Activated CD8-positive, alpha-beta memory T cell treated with anti-CD3 and anti-CD28 coated beads, Interleukin-2, amount 50 U/mL, for 24 hours (primary cell): ENCODE results near the gene RNASE4.
"Not testable (repeated sequence)": the region's sequence is repeated elsewhere in the genome, so short reads cannot be mapped to it uniquely, and the experiment has no call there.

ENCODE experiments used
- DNase-seq: peaks from one replicate; pipeline ENCODE4 v3.0.0-alpha.2; 2020; ENCODE audit errors: extremely low read depth

RNASE4 gene

DNA sequence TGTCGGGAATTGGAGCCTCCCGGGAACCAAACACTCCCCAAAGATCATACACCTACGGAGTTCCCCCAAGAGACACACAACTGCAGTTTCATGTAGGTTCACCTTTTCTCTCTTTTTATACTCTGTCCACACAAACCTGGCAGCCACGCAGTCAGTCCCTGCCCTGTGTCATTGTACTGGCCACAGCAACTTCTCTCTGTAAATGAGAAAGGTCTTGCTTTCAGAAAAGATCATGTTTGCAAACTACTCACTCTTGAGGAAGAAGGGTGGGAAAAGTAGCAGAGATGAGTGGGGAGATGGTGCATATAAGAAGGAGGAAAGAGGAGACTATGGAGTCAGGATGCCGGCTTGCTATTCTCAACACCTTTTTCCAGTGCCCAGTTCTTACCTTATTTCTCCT lies 14.6 kb downstream of the RNASE4 start:
- DNase-seq, result no peak

DNA sequence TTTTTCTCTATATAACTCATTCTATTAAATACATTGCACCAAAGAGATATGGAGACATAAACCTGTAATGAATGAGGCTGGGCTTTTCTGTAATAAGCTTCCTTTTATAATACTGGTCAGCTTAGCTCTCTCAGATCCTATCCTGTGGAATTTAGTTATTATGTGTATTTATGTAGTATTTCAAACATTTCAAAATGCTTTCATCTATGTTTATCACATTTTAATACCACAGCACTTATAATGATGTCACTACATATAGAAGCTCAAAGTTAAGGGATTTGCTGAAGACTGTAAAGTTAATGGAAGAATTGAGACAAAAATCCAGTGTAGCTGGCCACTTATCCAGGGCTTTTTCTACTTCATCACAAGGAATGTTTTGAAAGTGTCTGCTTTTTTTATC lies 15.6 kb downstream of the RNASE4 start:
- DNase-seq, result no peak

GRCh38 chr14:20700965-20701364 lies 16.6 kb downstream of the RNASE4 start:
- not testable (repeated sequence) for DNase-seq

DNA sequence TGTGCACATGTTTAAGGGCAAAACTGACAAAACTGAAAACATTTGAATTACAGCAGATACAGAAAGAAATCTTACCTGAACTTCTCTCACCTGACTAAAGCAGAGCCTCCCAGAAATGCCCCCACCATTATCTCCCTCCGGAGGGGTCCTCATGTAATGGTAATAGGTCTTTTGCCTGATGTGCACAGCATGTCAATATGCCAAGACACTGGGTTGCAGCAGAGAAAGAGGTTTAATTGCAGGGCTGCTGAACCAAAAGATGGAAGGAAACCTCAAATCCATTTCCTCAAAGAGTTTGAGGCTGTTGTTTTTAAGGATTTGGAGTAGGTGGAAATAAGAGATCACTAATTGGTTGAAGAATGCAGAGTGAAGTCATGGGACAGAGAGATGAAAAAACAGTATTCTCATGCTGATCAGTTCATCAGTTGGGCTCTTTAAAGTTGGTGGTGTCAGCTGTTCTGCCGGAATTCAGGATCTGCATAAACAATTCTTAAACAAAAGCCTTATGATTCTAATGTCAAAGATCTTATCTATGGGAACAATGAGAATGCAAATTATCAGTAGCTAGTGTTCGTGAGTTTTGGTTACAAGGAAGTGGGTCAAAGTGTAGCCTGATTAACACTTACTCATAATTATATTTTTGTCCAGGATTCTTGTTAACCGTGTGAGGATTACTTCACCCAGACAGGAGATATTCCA lies 22.4 kb downstream of the RNASE4 start:
- DNase-seq, result no peak

GRCh38 chr14:20707622-20708021 lies 23.3 kb downstream of the RNASE4 start:
- no peak for DNase-seq

DNA sequence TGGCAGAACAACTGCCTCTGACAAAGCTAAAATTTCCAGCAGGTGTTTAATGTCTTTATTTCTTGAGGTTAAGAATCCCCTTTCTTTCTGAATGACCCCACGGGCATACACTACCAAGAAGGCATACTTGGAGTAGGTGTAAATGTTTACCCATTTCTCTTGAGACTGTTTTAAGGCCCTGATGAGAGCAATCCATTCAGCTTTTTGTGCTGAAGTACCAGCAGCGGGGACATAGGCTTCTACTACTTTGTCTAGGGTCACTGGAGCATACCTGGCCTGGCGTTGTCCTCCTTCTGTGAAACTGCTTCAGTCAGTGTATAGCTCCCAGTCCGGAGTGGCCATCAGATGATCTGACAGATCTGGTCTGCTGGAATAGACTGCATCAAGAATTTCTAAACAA lies 26.9 kb downstream of the RNASE4 start:
- no peak for DNase-seq

DNA sequence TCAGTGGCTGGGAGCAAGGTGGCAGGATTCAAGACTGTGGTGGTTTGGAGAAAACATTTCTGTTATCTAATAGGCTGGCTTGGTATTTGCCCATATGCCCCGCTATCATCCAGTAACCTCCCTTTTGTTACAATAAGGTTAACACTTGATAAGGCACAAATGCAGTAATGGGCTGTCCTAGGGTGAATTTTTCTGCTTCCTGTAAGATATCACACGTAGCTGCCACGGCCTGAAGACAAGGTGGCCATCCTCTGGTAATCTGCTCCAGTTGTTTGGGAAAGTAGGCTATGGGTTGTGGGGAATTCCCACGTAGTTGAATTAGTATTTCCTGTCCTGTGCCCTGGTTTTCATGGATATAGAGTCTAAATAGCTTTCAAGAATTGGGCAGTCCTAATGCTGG lies 27.3 kb downstream of the RNASE4 start:
- no peak for DNase-seq

DNA sequence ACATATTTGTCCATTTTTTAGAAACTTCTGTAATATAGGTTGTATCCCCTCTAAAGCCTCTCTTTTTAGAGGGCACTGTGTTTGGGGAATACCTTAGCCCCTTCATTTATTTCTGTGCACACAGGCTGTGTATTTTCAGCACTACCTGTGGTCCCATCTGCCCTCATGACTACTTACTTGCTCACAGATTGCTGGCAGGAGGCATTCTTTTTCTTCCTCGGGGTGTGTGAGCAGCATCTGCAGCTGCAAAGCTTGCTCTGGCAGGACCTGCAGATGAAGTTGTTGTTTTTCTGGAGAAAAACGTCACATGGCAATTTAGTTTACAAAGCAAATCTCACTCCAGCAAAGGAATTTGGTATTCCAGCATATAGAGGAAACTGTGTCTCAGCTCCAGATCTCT lies 28.5 kb downstream of the RNASE4 start:
- DNase-seq, result no peak

- DNase-seq, result no peak
Measured at GRCh38 chr14:20714593-20715250, 30.4 kb downstream of the RNASE4 start.

DNA sequence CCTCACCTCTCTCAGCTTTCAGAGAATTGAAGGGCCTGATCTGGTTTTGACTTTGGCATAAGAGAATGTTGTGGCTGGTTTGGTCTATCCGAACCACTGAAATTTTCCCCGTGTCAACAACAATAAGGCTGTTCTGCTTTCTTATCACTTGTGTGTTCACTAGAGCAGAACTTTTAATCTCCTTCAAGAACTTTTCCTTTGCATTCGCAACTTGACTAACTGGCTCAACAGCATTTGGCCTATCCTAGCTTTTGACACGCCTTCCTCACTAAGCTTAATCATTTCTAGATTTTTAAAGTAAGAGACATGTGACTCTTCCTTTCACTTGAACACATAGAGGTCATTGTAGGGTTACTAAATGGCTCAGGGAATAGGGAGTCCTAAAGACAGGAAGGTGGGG lies 35.4 kb downstream of the RNASE4 start:
- no peak for DNase-seq

- no peak for DNase-seq
Measured at GRCh38 chr14:20720741-20721140, 36.4 kb downstream of the RNASE4 start.

DNA sequence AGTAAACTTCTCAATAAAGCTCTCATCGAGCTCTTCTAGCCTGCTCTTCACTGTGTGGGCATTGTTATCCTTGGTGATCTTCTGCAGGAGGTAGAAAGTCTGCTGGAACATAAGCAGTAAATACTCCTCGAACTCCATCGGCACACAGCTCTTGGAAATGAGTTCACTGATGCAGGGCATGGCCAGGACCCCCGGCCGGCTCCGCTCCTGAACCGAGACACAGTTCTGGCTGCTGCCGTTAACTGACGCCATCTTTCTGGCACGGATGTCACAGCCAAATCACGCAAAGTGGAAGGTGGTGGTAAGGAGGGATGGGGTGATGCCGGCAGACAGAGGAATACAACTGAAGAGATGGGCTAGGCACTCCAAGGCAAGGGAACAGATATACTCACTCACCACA lies 37.7 kb downstream of the RNASE4 start:
- DNase-seq, result no peak

- no peak for DNase-seq
Measured at GRCh38 chr14:20723488-20723887, 39.1 kb downstream of the RNASE4 start.

DNA sequence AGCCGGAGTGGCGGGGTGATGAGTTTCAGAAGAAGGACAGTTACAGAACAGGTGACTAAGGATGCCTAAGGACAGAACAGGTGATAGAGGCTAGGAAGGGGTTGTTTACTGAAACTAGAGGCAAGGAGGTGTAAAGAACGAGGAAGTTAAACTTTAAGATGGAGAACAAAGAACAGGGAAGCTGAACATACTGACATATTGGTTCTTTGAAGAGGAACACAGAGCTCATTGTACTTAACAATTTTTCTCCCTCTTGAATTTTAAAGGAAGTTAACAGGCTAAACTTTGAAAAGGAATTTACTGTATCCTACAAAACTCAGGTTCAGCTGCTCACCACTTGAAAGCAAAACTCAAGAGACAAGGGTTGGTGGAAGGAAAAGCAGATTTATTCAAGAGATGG lies 41.8 kb downstream of the RNASE4 start:
- not testable (repeated sequence) for DNase-seq

GRCh38 chr14:20726531-20726930 lies 42.2 kb downstream of the RNASE4 start:
- DNase-seq, result no peak

- DNase-seq, result no peak
Measured at GRCh38 chr14:20730891-20731290, 46.5 kb downstream of the RNASE4 start.

DNA sequence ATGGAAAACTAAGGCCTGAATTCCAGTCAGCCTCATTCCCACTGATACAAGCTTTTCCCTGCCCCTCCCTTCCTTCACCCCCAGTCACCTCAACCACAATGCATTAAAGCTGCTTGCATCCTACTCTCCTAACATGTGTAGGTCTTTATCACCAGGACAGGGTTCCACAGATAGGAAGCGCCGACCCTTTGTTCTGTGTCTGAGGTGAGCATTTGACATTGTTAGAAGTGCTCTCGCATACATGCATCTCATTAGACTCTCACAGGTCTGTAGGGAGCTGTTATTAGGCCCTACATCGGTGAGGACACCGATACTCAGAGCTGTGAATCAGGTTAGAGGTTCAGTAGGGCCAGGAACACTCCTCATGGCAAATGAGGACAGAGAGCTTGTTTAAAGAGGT lies 48.1 kb downstream of the RNASE4 start:
- DNase-seq, result no peak

DNA sequence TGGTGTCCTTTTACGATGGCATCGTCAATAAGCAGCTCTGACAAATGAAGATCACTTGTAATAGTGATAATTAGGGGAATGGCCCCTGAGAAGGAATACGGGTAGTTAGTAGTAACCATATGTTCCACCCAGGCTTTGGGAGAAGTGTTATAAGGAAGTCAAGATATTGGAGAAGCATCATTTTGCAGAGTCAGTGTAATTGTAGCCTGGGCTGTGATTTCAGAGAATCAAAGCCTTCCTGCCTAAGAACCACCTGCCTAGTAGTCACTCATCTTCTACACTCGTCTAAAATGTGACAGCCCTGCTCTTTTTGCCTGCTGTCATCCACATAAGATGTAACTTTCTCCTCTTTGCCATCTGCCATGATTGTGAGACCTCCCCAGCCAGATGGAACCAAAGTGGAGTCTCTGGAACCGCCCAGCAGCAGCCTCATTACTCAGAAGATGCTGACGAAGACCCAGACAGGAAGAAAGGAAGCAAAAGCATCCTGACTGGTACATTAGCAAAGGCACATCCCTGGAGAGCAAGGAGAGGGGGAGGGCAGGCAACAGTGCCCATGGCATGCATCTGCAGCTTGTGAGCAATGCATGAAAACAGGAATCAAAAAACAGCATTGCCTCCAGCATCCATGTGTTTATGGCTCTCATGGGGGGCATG lies 48.7 kb downstream of the RNASE4 start:
- no peak for DNase-seq

DNA sequence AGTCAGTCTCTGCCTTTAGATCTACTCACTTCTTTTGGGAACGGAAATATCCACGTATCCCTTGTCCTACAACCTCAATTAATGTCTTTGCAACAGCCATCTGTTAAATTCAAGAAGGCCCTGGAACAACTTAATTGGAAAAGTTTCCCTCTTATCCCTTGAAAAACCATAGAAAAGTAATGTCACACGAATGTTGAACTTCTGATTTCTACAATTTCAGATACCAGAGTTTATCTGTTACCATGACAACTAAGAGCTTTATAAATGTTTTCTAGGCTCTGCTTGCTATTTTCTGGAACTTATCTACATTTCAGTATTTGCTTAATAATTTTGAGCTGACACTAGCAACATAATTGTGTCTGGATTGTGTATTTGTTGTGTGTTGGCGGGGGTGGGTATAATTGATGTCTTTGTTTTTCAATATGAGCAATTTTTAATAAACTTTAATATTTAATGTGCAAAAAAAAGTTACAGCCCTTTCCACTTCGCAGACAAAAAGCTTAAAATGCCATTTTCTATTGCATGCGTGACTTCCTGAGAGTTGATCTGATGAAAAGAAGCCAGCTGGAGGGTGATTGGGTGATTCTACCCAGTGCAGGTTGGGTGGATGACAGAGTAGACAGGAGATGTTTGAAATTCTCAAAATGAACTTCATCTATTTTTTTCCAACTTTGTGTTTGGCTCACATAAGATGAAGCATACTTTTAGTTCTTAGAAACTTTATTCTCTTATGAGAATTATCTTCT lies 49.5 kb downstream of the RNASE4 start:
- no peak for DNase-seq

DNA sequence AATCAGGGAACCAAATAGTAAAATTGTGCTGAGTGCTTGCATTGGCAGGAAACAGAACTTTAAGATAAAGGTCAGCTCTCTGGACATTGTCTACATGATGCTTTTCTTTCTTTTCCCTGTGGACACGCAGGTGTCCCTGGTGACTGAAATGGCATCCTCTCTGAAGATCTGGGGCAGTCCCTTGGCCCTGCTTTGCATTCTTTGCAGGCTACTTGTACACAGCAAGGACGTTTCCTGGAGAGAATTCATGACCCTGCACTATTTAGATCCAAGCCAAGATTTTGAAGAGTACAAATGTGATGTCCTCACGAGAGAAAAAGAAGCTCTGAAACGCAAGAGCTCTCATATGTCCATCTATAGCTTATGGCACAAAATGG lies 50.1 kb downstream of the RNASE4 start:
- DNase-seq, result no peak

DNA sequence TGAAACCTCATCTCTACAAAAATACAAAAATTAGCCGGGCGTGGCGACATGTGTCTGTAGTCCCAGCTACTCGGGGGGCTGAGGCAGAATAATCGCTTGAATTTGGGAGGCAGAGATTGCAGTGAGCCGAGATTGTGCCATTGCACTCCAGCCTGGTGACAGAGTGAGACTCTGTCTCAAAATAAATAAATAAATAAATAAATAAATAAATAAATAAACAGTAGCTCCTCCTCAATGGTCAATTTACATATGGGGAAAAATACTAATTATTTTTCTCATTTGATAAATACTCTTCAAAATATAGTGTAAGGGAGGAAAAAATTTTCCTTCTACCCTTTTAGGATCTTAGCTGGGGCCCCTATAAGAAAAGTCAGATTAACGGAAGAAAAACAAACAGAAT lies 53.9 kb downstream of the RNASE4 start:
- DNase-seq, result not testable (repeated sequence)

GRCh38 chr14:20742132-20742531 lies 57.8 kb downstream of the RNASE4 start:
- no peak for DNase-seq

GRCh38 chr14:20743556-20743955 lies 59.2 kb downstream of the RNASE4 start:
- no peak for DNase-seq
